Gastroesophageal sphincter (tissue), 4 donors: ENCODE data around the gene SDSL. TPM values are rescaled to one million over a fixed set of nuclear protein-coding genes. Genes with fewer than 3 reads are reported as not detected.

Experiments used
- ATAC-seq: fragments of 150-250 bp; one replicate; pipeline ENCODE4 v1.9.1; 2016; ENCODE audit warnings: mild to moderate bottlenecking, moderate library complexity
- H3K27ac ChIP-seq, 4 donors: fragments of 200-600 bp; sonication (generic) in 3 of 4; 1 replicate in 3 of 4; 2 replicates in 1 of 4; pipeline ENCODE4 v1.5.1; 2016 to 2019
- H3K27me3 ChIP-seq: fragments of 200-600 bp; sonication (generic); one replicate; pipeline ENCODE4 v1.5.1; 2019
- H3K36me3 ChIP-seq, 2 donors: fragments of 200-600 bp; sonication (generic); one replicate each; pipeline ENCODE4 v1.5.1; 2019; ENCODE audit warnings: control low read depth in 1 of 2
- H3K4me1 ChIP-seq, 3 donors: fragments of 200-600 bp; sonication (generic); 1 replicate in 2 of 3; 2 replicates in 1 of 3; pipeline ENCODE4 v1.5.1; 2016 to 2019; ENCODE audit warnings: control low read depth in 2 of 3
- H3K4me3 ChIP-seq, 2 donors: fragments of 200-600 bp; sonication (generic); one replicate each; pipeline ENCODE4 v1.5.1; 2019; ENCODE audit warnings: mild to moderate bottlenecking in 1 of 2, moderate library complexity in 1 of 2
- H3K9me3 ChIP-seq, 3 donors: fragments of 200-600 bp; sonication (generic); one replicate each; pipeline ENCODE4 v1.5.1; 2017 to 2019; ENCODE audit warnings: control low read depth in 2 of 3
- CTCF ChIP-seq, 4 experiments: fragments of 200-600 bp in 2 of 4; fragments of 450-650 bp in 2 of 4; sonication (generic) in 1 of 4; IDR thresholded peaks; one replicate each; pipeline ENCODE4 v1.5.1; 2017 to 2019; ENCODE audit warnings: antibody characterized with exemption in 4 of 4, mild to moderate bottlenecking in 2 of 4, moderate library complexity in 2 of 4
- EP300 ChIP-seq: sonication (generic); formaldehyde crosslinking; IDR thresholded peaks from one replicate; pipeline ENCODE4 v1.6.1; 2017; ENCODE audit warnings: antibody characterized with exemption, mild to moderate bottlenecking
- POLR2A ChIP-seq, 2 donors: fragments of 450-650 bp; IDR thresholded peaks; one replicate each; pipeline ENCODE4 v1.6.1; 2017; ENCODE audit warnings: antibody characterized with exemption in 2 of 2, mild to moderate bottlenecking in 2 of 2, moderate library complexity in 1 of 2
- POLR2AphosphoS5 ChIP-seq: sonication (generic); formaldehyde crosslinking; IDR thresholded peaks from one replicate; pipeline ENCODE4 v1.6.1; 2017; ENCODE audit warnings: antibody characterized with exemption
- WGBS, 2 donors: methylation state at CpG; one replicate each; pipeline ENCODE4 v1.1.5; 2018; ENCODE audit warnings: low coverage in 1 of 2; 5-methylcytosine and 5-hydroxymethylcytosine counted together
- total RNA-seq, 4 donors: library from RNA; depleted of rRNA; stranded (reverse); fragments of >200 nt; gene quantifications; one replicate each; pipeline ENCODE4 v1.1.0, GENCODE V29; 2016

The SDSL gene
- total RNA-seq, 4 donors from 2014 or later, result 1.1 to 7.5 (median 2.6) TPM

DNA sequence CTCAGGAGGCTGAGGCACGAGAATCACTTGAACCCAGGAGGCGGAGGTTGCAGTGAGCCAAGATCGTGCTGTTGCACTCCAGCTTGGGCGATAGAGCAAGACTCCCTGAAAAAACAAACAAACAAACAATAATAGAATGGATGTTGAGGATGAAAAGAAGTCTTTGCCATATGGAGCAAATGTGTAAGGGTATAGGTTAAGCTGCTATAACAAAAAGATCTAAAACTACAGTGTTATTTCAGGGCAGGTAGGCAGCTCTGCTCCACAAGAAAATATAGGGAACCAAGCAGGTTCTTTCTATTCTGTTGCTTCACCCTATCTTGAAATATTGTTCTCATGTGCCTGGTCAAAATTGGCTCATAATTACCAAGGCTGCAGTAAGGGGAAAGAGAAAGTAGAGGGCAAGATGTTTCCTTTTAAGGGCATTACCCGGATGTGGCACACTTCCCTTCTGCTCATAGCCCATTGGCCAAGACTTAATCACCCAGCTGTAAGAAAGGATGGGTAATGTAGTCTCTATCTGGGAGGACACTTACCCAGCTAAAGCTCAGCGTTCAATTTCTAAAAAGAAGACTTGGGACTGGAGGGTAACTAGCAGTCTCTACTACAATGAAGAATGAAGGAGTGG lies 23.5 kb downstream of the SDSL start:
- H3K9me3 ChIP-seq, result peaks cover 0 to 10% (median 0%) of the 10 kb centered on the region in 3 donors
- ATAC-seq, result no peak
- H3K27me3 ChIP-seq, result peaks cover 89% of the 10 kb centered on the region
- no peak overlapping the region for H3K4me3 ChIP-seq
- H3K27ac ChIP-seq, result no peak overlapping the region
- no peaks in the 10 kb centered on the region for H3K36me3 ChIP-seq
- no peaks in the 10 kb centered on the region for H3K4me1 ChIP-seq
- 79 to 84% methylated on average over 3 to 5 of the region's 6 CpGs for WGBS, 2 donors
- TF ChIP-seq EP300, result no peak
- no peak for TF ChIP-seq POLR2A (IDR thresholded peaks at IDR 0.05)

DNA sequence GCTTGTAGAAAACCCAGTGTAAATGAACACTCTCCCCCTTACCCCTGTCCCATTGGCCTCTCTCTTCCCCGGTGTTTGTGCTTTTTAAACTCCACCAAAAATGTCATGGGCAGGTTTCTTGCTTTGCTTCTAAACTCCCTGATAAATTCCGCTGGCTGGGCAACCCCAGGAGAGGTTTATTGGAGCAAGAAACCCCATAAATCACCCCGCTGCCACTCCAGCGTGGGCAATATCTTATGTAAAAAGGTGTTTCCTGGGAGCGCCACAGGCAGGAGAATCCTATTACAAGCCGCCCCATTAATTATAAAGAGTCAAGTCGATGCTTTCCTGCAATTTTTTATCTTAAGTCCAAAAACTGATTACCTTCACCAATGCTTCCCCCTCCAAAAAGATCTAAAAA lies 26.7 kb downstream of the SDSL start:
- 19 to 46% methylated on average over 3 to 7 of the region's 7 CpGs for WGBS, 2 donors
- ATAC-seq, result no peak

DNA sequence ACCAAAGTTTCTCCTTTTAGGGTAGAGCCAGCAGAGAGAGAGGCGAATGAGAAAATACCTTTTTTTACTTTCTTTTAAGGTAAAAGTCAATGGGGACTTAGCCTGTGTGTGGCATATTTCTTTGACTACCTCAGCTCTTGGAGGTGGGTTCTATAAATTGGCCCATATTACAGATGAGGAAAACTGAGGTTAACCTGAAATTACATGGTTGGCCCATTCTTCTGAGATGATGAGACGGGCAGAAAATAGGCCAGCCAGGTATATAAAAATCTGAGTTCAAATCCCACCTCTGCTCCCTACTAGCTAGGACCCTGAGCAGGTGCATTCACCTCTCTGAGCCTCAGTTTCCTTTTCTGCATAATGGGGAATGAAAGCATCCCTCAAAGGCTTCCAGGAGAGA lies 27.1 kb downstream of the SDSL start:
- no peak for ATAC-seq
- WGBS, 2 donors, result 93% methylated on average over 1 of the region's 2 CpGs; no CpG with 5 or more reads in 1 of the 2 donors

More for the DNA sequence above, 26.7 kb downstream of the SDSL start:
- Histone ChIP-seq H3K27ac (no peak overlapping the region), H3K27me3 (peaks cover 66% of the 10 kb centered on the region), H3K36me3 (no peaks in the 10 kb centered on the region), H3K4me1 (no peaks in the 10 kb centered on the region), H3K9me3 (peaks cover 0 to 10% (median 0%) of the 10 kb centered on the region in 3 donors), H3K4me3 (no peak overlapping the region)
- TF ChIP-seq CTCF (IDR thresholded peaks at IDR 0.05) (no peak), POLR2A (IDR thresholded peaks at IDR 0.05) (no peak), POLR2AphosphoS5 (no peak), EP300 (no peak)

GRCh38 chr12:113449839-113450238 lies 27.7 kb downstream of the SDSL start:
- no peak overlapping the region for H3K4me3 ChIP-seq
- 80 to 100% methylated on average over 1 of the region's 1 CpG for WGBS, 2 donors
- no peak for ATAC-seq

More for the DNA sequence above, 27.1 kb downstream of the SDSL start:
- no peak overlapping the region for H3K27ac ChIP-seq
- H3K36me3 ChIP-seq, result no peaks in the 10 kb centered on the region
- no peak overlapping the region for H3K4me3 ChIP-seq
- H3K4me1 ChIP-seq, result no peaks in the 10 kb centered on the region
- peaks cover 66% of the 10 kb centered on the region for H3K27me3 ChIP-seq
- TF ChIP-seq POLR2A (IDR thresholded peaks at IDR 0.05), result no peak
- no peak for TF ChIP-seq CTCF (IDR thresholded peaks at IDR 0.05)
- TF ChIP-seq POLR2AphosphoS5, result no peak
- no peak for TF ChIP-seq EP300
- peaks cover 0 to 10% (median 0%) of the 10 kb centered on the region in 3 donors for H3K9me3 ChIP-seq

DNA sequence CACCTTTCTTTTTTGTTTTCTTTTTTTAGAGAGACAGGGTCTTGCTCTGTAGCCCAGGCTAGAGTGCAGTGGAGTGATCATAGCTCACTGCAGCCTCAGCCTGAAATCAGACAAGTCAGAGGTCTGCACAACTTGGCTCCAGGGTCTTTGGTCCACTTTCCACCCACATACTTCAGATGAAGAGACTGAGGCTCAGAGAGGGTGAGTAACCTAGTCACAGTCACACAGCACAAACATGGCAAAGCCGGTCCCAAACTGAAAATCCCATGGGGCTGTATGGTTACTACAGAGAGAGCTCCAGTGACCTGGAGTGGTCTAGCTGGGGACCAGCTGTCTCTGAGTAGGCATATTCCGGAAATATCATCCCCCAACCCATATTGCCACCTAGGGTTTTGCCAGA lies 30.3 kb downstream of the SDSL start:
- no peaks in the 10 kb centered on the region for H3K4me1 ChIP-seq
- peaks cover 64% of the 10 kb centered on the region for H3K27me3 ChIP-seq
- no peak overlapping the region for H3K4me3 ChIP-seq
- H3K36me3 ChIP-seq, result no peaks in the 10 kb centered on the region
- WGBS, 2 donors, result no CpG with 5 or more reads among the region's 2 CpGs
- no peaks in the 10 kb centered on the region for H3K9me3 ChIP-seq
- no peak overlapping the region for H3K27ac ChIP-seq
- TF ChIP-seq CTCF (IDR thresholded peaks at IDR 0.05), result no peak
- no peak for TF ChIP-seq POLR2AphosphoS5
- TF ChIP-seq EP300, result no peak
- no peak for TF ChIP-seq POLR2A (IDR thresholded peaks at IDR 0.05)
- no peak for ATAC-seq

More at GRCh38 chr12:113449839-113450238, 27.7 kb downstream of the SDSL start:
- Histone ChIP-seq H3K27ac (no peak overlapping the region), H3K9me3 (peaks cover 0 to 10% (median 0%) of the 10 kb centered on the region in 3 donors), H3K36me3 (no peaks in the 10 kb centered on the region), H3K4me1 (no peaks in the 10 kb centered on the region), H3K27me3 (peaks cover 66% of the 10 kb centered on the region)
- TF ChIP-seq CTCF (IDR thresholded peaks at IDR 0.05), result no peak
- no peak for TF ChIP-seq POLR2A (IDR thresholded peaks at IDR 0.05)
- no peak for TF ChIP-seq POLR2AphosphoS5
- no peak for TF ChIP-seq EP300
